Hepatic stellate cell (primary cell): ENCODE measurements around the gene CAMK2B.
A peak's percentile ranks its signal among the peaks of the same experiment; 100 is the strongest.

Experiments used
- DNase-seq: peaks from one replicate; pipeline ENCODE4 v3.0.0; 2011; ENCODE audit warnings: low spot score

Gene CAMK2B

DNA sequence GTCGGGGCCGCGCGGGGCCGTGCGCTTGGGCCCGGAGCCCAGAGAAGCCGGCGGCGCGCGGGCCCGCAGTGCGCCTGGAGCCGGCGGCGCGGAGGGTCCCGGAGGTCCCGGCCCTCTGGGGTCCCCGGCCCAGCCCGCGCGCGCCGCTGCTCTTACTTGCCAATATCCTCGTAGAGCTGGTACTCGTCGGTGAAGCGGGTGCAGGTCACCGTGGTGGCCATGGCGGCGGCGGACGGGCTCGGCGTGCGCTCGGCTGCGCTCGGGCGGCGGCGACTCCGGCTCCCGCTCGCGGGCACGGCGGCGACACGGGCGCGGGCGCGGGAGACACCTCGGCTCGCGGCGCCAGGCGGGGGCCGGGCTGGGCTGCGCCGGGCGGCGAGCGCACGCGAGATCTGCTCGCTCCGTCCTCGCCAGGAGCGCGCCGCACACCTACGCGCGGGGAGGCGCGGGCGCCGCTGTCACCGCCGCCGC lies at the start of gene CAMK2B:
TSS of gene CAMK2B (minus strand) at position 394 of the 471 bp plus-strand sequence. CDS start at position 221, 173 bp downstream.
- DNase-seq: no peak

DNA sequence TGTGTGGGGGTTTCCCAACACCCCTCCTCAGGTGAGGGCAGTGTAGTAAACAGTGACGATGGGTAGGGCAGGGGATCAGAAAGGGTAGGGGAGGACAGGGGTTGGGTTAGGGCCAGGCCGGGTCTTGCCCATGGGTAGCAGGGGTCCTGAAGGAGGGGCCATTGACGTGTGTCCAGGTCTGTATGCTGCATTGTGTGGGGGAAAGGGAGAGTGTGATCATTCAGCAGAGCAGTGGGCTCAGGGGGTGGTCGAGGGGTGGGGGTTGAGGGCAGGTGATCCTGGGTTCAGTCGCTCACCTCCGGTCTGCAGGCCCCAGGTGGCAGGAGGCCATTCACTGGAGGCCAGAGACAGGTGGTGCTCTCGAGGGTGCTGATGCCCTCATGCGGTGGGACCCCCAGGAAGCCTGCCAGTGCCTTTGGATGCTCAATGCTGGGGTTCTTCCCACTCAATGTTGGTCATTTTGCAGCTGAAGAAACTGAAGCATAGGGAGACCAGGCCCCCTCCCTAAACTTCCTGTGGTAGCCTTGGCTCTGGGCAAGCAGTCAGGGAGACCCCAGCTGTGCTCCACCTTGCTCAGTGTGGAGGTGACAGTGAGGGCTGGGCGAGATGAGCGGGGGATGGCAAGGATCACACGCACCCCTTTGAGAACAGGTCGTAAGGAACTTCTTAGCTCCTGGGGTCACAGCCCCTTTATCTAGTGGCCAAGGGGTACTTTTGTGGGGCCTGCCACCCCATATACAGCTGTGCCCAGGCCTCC lies 48.8 kb upstream of the CAMK2B start:
- no peak for DNase-seq

DNA sequence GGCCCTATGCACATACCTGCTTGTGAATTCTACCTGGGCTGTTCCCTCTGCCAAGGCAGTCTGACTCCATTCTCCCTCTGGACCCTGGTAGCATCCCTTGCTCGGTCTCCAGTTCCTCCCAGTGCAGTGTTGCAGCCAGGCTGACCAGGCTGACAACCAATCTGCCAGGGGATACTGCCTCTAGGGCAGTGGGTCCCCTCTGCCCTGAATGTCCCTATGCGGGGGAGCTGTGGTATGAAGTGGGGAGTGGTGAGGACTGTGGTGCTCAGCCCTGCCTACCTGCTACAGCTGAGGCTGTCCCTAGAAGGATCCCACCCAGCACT lies 48.0 kb upstream of the CAMK2B start:
- no peak for DNase-seq

DNA sequence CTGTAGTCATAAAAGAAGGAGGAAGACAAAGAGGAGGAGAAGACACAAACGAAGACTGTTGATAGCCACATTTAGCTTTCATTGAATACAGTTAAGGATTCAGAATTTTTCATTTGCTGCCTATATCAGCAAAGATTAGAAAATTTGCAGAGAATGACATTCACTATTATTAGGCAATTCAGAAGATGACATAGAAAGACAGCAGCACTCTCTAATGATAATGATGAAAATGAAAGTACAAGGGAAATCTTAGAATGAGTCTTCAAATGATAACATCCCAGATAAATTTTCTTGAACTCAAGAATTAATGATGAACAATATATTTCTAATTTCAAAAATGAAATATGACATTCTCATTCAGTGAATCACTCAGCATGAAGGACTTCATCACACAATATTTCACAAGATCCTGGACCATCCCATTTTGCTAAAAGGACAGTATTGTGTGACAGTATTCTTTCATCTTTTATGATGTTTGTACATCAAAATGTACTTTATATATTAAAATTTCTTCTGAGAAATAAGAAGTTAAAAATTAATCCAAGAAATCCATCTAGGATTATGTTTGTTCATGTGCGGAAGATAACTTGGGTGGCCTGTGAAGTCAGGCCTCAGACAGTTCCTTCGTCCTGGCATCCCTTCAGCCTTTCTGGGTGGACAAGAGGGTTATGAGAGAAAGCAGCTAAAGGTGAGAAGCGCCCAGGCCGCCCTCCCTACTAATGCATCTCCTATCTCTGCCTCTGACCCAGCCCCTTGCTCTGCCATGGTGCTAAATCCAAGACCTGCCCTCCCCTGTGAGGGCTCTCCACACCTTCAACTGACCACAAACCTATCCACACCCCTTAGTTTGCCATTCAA lies 47.4 kb upstream of the CAMK2B start:
- no peak for DNase-seq

DNA sequence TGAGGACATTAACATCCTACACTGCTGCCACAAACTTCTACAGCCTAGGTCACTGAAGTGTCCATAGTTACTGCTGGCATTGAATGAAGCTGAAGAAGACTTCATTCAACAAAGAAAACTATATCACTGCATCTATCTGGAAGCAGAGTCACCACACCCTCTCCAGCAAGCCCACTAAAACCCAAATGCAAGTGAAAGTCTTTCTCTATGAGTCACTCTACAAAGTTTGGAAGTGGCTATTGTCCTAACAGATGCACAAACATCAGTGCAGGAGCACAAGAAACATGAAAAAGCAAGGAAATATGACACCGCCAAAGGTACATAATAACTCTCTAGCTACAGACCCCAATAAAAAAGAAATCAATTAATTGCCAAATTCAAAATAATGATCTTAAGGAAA lies 43.5 kb upstream of the CAMK2B start:
- no peak for DNase-seq

DNA sequence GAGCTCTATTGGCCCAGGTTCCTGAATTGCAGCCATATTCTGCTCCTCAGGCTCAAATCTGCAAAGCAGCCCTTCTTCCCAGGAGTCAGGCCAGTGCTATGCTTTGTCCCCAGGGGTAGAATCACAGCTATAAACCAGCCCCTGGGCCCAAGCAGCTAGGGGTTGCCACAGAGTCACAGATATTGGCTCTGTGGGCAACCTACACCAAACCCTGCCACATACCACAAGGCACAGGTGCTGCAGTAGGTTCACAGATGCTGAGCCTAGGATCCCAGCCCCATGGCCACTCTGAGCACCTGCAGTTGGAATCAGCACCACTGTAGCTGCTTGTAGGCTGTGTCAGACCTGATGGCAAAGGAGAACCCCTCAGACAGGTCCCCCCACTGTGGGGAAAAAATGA lies 43.1 kb upstream of the CAMK2B start:
- no peak for DNase-seq

DNA sequence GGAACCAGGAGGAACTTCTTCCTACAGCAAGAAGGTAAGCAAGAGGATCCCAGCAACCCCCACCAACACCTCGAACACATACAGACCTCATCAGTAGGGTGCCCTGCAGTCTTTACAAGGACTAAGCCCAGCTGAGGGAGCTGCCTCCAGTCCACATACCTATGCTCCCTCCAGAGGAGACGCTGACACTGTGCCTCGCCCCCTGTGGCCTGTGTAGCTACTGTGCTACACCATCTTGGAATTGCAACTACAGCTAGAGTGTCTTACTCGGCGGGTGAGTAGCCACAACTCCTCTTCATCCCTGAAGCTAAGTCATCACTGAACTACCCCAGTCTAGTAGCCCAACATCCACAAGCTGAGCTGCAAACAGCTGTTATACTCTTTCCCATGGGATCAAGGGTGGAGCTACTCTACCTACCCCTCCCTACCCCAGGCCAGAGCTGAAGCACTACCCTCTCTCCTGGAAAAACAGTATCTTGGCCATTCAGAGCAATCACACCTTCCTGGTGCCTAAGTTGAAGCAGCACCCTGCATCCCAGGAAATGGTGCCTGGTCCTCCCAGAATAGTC lies 42.2 kb upstream of the CAMK2B start:
- DNase-seq: no peak

DNA sequence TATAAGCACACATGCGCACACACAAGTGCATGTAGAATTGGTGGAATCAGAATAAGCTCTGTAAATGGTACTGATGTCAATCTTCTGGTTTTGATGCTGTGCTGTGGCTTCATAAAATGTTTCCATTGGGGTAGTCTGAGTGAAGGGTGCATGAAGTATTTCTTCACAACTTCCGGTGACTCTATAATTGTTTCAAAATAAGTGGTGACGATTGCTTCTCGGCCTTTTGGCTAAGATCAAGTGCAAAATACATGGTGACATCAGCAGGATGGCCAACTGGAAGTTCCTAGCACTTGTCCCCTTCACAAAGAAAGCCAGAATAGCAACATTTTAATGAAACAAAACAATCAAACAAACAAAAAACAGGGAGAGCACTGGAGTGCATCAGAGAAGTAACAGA lies 41.6 kb upstream of the CAMK2B start:
- DNase-seq: no peak

DNA sequence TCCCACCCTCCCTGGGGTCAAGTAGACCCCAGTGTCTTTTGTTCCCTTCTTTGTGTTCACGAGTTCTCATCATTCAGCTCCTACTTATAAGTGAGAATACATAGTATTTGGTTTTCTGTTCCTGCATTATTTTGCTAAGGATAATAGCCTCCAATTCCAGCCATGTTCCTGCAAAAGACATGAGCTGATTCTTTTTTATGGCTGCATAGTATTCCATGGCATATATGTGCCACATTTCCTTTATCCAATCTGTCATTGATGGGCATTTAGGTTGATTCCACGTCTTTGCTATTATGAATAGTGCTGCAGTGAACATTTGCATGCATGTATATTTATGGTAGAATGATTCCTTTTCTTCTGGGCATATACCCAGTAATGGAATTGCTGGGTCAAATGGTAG lies 28.3 kb upstream of the CAMK2B start:
- no peak for DNase-seq

DNA sequence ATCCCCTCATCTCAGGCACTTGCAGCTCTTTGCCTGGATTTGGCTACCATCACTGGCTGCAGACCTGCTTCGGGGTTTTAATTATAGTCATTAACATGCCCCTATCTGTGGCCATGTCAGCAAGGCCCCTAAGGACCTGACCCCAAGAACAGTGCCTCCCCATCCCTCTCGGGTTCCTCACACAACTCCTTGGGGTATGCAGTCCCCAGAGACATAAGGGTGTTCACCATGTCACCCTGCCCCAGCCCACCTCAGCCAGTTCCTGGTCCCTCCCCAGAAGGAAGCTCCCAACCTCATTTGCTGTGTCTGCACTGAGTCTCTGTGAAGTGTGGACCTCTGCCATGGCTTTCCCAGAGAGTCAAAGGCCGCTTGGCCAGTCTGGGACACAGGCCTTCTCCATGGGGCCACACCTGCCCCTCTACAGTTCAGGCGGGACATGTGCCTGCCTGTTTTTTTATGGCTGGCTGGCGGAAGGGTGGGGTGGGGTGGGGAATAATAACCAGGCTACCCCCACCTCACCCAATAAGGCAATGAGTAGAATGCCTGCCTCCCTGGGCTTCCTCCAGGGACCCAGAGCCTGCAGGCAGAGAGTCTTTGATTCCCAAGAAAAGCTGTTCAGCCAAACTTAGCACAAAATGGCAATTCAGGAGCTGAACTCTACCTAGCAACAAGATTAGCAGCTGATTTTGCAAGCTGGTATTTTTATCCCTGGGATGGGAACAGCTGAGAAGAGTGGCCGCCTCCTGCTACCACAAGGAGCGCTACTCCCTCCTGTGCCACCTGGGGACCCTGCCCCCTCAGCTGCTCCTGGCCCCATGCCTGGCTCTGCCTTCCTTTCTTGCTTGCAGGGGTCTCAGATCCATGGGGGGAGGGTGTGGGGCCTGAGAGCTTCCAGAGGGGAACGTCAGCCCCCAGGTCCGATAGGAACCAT lies 23.7 kb upstream of the CAMK2B start:
- DNase-seq: no peak

DNA sequence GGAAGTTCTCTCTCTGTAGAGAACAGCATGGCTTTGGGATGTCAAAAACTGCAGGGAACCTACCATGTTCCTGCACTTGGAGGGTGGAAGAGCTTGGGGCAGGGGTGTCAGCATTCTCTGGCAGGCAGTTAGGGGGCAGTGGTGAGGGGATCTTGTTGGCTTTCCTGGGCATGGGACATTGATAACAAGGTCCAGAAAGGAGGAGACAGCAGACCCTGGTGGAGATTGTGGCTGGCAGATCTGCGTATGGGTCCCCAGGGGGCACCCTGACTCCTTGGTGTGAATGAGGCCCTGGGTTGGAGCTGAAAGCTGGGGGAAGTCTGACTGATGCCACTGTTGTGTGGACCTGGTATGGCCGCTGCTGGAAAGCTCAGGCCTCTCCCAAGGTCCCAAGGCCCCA lies 22.9 kb upstream of the CAMK2B start:
- peak; percentile 67 for DNase-seq

DNA sequence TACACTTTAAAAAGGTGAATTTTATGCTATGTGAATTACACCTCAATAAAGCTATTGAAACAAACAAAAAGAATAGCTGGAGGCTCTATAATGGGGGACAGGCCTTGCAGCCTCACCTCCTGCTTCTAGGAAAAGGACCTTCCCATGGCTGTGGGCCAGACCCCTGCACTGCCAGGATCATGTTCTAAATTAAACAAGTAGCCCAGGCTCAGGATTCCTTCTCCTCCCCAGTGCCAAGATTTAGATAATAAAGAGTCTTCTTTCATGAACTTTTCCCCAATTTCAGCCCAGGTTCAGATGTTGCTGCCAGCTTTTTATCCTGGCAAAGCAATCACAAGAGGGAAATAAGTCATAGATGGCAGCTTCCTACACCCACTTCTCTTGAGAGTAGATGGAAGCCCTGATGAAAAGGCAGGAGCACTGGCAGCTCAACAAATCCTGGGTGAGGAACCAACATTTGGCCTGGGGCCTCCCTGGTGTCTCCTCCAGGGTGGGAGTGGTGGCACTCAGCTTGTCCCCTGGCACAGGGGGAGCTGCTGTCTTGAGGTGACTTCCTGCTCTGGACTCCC lies 22.2 kb upstream of the CAMK2B start:
- DNase-seq: no peak

DNA sequence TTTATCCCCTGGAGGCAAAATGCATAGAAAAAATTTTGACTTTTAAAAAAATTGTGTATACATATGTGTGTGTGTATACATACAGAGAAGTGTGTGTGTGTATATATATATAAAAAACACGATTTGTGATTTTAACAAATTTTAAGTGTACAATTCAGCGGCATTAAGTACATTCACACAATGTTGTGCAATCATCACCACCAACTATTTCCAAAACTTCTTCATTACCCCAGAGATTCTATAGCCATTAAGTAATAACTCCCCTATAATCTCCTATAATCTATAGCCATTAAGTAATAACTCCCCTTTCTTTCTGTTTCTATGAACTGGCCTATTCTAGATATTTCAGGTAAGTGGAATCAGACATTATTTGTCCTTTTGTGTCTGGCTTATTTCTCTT lies 20.7 kb upstream of the CAMK2B start:
- DNase-seq: no peak

DNA sequence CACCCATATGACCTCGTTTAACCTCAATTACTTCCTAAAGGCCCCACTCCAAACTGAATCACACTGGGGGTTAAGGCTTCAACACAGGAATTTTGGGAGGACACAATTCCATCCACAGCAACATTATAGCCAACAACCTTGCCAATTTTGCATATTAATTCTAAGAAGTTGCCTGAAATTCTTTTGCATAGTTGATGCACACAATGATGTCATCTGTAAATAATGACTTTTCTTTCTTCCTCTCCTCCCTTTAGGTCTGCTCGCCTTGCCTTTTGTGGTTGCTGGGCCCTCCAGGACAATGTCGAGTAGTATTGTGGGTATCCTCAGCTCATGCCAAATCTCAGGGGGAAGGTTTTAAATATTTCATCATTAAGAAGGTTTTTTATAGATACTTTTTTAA lies 16.0 kb upstream of the CAMK2B start:
- DNase-seq: no peak

DNA sequence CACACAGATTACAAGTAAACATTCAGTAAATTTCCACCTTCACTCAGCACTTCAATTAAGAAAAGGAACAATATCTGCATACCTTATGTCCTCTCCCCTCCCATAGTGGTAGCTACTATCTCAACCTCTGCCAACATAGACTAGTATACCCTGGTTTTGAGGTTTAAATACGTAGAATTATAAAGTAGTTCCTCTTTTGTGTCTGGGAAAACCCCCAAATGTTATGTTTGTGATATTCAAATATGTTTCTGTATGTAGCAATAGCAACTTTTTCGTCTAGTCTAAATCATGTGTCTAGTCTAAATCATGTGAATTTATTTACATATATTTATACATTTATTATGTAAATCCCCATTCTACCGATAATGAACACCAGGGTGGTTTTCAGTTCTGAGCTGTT lies 13.2 kb upstream of the CAMK2B start:
- no peak for DNase-seq

DNA sequence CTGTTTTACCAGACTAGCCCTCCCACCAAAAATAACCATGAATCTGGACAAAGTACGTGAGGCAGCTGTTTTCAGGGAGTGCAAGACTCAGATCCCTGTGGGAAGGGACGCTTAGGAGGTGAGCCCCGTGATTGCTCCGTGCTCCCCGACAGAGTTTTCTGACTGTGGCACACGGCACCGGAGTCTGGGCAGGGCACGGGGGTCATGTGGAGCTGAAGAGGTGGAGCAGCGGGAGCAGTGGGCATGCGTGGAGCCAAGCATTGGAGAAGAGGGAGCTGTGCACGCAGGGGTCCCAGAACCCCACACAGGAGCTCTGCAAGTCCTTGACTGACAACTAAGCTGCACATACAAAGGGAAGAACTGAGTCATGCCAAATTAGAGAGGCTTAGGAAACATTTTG lies 11.1 kb upstream of the CAMK2B start:
- no peak for DNase-seq

DNA sequence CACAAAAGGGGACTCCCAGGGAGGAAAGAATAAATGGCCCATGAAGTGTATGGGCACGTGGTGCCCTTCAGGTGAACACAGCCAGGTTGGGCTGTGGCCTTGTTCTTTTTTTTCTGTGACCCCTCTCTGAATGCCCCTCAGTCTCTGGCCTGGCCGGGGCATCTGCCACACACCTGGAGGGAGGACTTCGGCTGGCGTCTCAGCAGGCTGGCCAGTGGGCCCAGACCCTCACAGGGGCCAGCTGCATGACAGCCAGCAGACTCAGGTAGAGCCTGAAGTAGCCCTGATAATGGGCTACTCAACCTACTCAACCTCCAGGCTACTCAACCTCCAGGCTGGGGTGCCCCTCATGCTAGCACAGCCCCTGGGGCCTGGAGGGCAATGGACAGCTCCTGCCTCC lies 9.8 kb upstream of the CAMK2B start:
- no peak for DNase-seq

DNA sequence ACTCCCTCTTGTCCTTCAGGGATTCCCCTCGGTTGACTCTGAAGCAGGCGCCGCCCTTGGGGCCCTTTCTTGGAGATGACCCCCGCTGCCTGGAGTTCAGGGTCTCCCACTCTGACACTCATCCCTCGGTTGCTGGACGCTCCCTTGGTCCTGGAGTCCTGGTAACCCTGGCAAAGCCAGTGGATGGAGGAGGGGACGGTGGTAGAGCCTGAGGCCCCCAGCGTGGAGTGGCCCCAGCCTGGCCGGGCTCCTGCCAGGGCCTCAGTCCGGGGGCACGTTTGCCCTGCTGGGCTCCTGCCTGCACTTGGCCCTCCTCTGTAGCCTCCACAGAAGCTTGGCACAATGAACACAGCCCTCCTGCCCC lies 9.3 kb upstream of the CAMK2B start:
- DNase-seq: no peak

DNA sequence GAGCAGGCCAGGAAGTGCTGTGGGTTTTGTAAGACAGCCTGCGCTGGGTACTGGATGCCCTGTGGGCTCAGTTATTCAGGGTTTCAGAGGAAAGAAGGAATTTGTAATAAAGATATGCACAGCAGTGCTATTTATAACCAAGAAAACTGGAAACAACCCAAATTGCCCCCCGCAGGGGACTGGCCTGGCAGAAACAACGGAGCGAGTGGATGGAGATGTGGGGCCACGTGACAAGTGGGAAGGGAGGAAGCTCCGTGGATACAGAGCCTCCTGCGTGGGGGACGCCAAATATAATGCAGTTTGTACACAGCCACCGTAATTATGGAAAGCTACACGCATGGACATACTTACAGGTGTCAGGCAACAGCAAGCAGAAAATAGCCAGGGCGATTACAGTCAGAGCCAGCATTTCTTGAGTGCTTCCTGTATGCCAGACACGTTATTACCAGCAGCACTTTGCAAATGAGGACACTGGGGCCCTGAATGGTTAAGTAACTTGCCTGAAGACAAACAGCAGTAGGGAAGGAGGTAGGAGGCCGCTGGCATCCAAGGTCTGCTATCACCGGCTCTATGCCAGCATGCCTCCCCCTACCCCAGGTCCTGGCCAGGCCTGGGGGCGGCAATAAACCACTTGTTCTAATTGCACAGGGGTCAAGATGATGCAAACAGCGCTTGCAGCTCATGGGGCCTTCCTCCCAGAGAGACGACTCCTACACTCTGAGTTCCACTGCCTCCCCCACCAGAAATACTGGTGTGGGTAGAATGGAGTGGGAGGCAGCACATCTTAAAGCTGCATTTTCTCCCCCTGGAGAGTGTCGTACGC lies 8.7 kb upstream of the CAMK2B start:
- no peak for DNase-seq

DNA sequence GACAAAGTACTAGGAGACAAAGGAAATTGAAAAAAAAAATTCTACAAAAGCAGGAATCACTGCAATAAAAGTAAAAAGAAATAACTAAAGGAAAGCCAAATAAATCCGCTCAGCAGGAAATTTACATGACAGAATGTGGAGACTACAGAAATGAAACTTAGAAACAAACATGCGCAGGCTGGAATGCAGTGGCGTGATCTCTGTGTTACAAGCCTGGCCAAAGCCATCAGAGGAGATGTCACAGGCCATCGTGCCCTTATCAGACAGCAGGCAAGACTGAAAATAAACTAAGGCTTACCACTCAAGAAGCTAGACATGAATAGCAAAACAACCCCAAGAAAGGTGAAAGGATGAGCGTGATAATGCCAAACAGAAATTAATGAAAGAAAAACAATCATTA lies 6.3 kb upstream of the CAMK2B start:
- DNase-seq: no peak

DNA sequence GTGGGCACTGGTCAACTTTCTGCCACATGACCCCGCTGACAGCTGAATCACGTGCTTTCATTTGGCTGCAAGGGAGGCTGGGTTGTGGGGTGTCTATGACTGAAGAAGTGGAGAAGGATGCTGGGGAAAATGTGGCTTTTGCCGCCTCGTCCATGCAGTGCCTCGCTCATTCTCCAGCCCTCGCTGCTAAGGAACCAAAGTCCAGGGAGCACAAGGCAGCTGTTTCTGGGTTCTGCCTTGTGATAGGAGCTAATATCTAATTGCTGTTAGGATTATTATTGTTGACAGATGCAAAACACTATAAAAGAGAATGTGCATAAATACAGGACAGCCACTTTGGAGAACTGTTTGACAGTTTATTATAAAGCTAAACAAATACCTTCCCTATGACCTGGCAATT lies 4.9 kb upstream of the CAMK2B start:
- DNase-seq: no peak
